H1 (cell line): ENCODE results near the gene LRRC26. TPM values are rescaled to one million over a fixed set of nuclear protein-coding genes. Genes with fewer than 3 reads are reported as not detected.

Experiments used
- CTCF ChIA-PET: fragments of 300-600 bp; sonication (Branson Sonifier 250); formaldehyde crosslinking; loops from one replicate; lab custom pipeline; 2021; ENCODE audit not compliant: partially characterized antibody; lab: Charles Lee
- POLR2A ChIA-PET: fragments of 300-600 bp; sonication (Branson Sonifier 250); formaldehyde crosslinking; loops from one replicate; lab custom pipeline; 2021; ENCODE audit warnings: inconsistent platforms; ENCODE audit not compliant: partially characterized antibody; lab: Charles Lee
- DNase-seq, 2 experiments: peaks; one replicate each; pipeline versions ENCODE4 v3.0.0 to v3.0.0-alpha.2; 2010 to 2022; ENCODE audit warnings: low spot score in 2 of 2, low read depth in 1 of 2, mixed read lengths in 1 of 2
- FAIRE-seq: peaks from 2 replicates; lab custom pipeline; 2011; peaks lifted over from hg19 to GRCh38; lab: Jason Lieb, UNC
- H2AFZ ChIP-seq: 2 replicates; pipeline ENCODE4 v1.8.1; 2012; ENCODE audit warnings: low read length, inconsistent platforms
- H2AK5ac ChIP-seq: 2 replicates; pipeline ENCODE4 v1.6.1; 2013; ENCODE audit warnings: low read depth, low read length
- H2BK120ac ChIP-seq: replicated peaks from 2 replicates; pipeline ENCODE3; 2013; ENCODE audit warnings: low read depth, low read length, inconsistent platforms
- H2BK12ac ChIP-seq: 2 replicates; pipeline ENCODE4 v1.6.1; 2013; ENCODE audit warnings: low read depth, low read length
- H2BK15ac ChIP-seq: 2 replicates; pipeline ENCODE4 v1.6.1; 2013; ENCODE audit warnings: low read length
- H2BK20ac ChIP-seq: 2 replicates; pipeline ENCODE4 v1.6.1; 2013; ENCODE audit warnings: low read length
- H2BK5ac ChIP-seq: 2 replicates; pipeline ENCODE4 v1.6.1; 2013; ENCODE audit warnings: low read depth, low read length
- H3K14ac ChIP-seq: 2 replicates; pipeline ENCODE4 v1.6.1; 2013; ENCODE audit warnings: inconsistent platforms; ENCODE audit not compliant: insufficient read length
- H3K18ac ChIP-seq: 2 replicates; pipeline ENCODE4 v1.6.1; 2013; ENCODE audit warnings: low read length; ENCODE audit errors: extremely low read depth
- H3K23ac ChIP-seq: 2 replicates; pipeline ENCODE4 v1.6.1; 2013; ENCODE audit warnings: inconsistent platforms; ENCODE audit not compliant: insufficient read length
- H3K23me2 ChIP-seq: 2 replicates; pipeline ENCODE4 v1.6.1; 2013; ENCODE audit warnings: low read depth, low read length
- H3K27ac ChIP-seq: 2 replicates; pipeline ENCODE4 v1.6.1; 2011; ENCODE audit warnings: low read depth, low read length, inconsistent platforms
- H3K27me3 ChIP-seq, 4 experiments: replicated peaks in 1 of 4; 1 replicate in 1 of 4; 2 replicates in 3 of 4; pipeline versions ENCODE4 v1.6.1 to v1.8.1; 2011 to 2013; ENCODE audit warnings: low read length in 3 of 4, mild to moderate bottlenecking in 3 of 4, inconsistent platforms in 2 of 4, mixed read lengths in 2 of 4, moderate library complexity in 1 of 4; ENCODE audit not compliant: control insufficient read depth in 3 of 4, insufficient read depth in 3 of 4; ENCODE audit errors: extremely low read depth in 1 of 4
- H3K36me3 ChIP-seq, 4 experiments: 2 replicates each; pipeline versions ENCODE4 v1.6.1 to v1.8.1; 2011 to 2013; ENCODE audit warnings: mild to moderate bottlenecking in 4 of 4, low read length in 3 of 4, moderate library complexity in 2 of 4, control low read depth in 1 of 4, inconsistent platforms in 1 of 4; ENCODE audit not compliant: insufficient read depth in 4 of 4, control insufficient read depth in 2 of 4
- H3K4ac ChIP-seq: replicated peaks from 2 replicates; pipeline ENCODE3; 2013; ENCODE audit warnings: low read length, low read depth, mixed read lengths, inconsistent platforms; ENCODE audit not compliant: insufficient read length
- H3K4me1 ChIP-seq, 4 experiments: replicated peaks in 1 of 4; 1 replicate in 1 of 4; 2 replicates in 3 of 4; pipeline versions ENCODE4 v1.6.1 to v1.8.1; 2011 to 2013; ENCODE audit warnings: low read length in 3 of 4, inconsistent platforms in 2 of 4, mixed read lengths in 1 of 4; ENCODE audit not compliant: insufficient read depth in 4 of 4, control insufficient read depth in 3 of 4
- H3K4me2 ChIP-seq, 2 experiments: 2 replicates each; pipeline versions ENCODE4 v1.6.1 to v1.8.1; 2011 to 2013; ENCODE audit warnings: low read depth in 2 of 2, low read length in 2 of 2, control low read depth in 1 of 2, inconsistent platforms in 1 of 2, mild to moderate bottlenecking in 1 of 2; ENCODE audit not compliant: insufficient read depth in 1 of 2
- H3K4me3 ChIP-seq, 4 experiments: fragments of 200-600, 300-600 bp in 1 of 4; sonication (generic), shearing (Covaris generic), sonication (Bioruptor Twin) in 1 of 4; 2 replicates each; pipeline versions ENCODE4 v1.5.1 to v1.8.1; 2011 to 2016; ENCODE audit warnings: low read length in 4 of 4, low read depth in 3 of 4, control low read depth in 2 of 4, inconsistent platforms in 2 of 4, mild to moderate bottlenecking in 2 of 4, mixed read lengths in 1 of 4, moderate library complexity in 1 of 4; ENCODE audit not compliant: insufficient read depth in 2 of 4; ENCODE audit errors: extremely low read depth in 1 of 4
- H3K56ac ChIP-seq: replicated peaks from 2 replicates; pipeline ENCODE3; 2013; ENCODE audit warnings: low read depth, mild to moderate bottlenecking, mixed read lengths, low read length, inconsistent platforms; ENCODE audit not compliant: insufficient read length
- H3K79me1 ChIP-seq: 2 replicates; pipeline ENCODE4 v1.6.1; 2013; ENCODE audit warnings: low read depth, low read length, control low read depth
- H3K79me2 ChIP-seq, 2 experiments: 2 replicates each; pipeline versions ENCODE4 v1.6.1 to v1.8.1; 2012 to 2013; ENCODE audit warnings: low read length in 2 of 2, mild to moderate bottlenecking in 2 of 2, inconsistent platforms in 1 of 2; ENCODE audit not compliant: insufficient read depth in 2 of 2, control insufficient read depth in 1 of 2
- H3K9ac ChIP-seq, 4 experiments: replicated peaks in 1 of 4; 1 replicate in 1 of 4; 2 replicates in 3 of 4; pipeline versions ENCODE4 v1.6.1 to v1.8.1; 2011 to 2013; ENCODE audit warnings: low read depth in 3 of 4, low read length in 3 of 4, control low read depth in 2 of 4, mild to moderate bottlenecking in 2 of 4, moderate library complexity in 2 of 4, inconsistent platforms in 1 of 4; ENCODE audit errors: extremely low read depth in 1 of 4
- H3K9me3 ChIP-seq, 2 experiments: 2 replicates each; pipeline versions ENCODE4 v1.6.1 to v1.8.1; 2012 to 2013; ENCODE audit warnings: mild to moderate bottlenecking in 2 of 2, moderate library complexity in 2 of 2, control low read depth in 1 of 2, inconsistent platforms in 1 of 2, low read depth in 1 of 2, low read length in 1 of 2, mixed read lengths in 1 of 2; ENCODE audit not compliant: insufficient read depth in 2 of 2
- H4K20me1 ChIP-seq, 2 experiments: replicated peaks in 1 of 2; 2 replicates each; pipeline versions ENCODE3 to v1.8.1; 2011 to 2013; ENCODE audit warnings: inconsistent platforms in 2 of 2, low read length in 2 of 2, mild to moderate bottlenecking in 1 of 2; ENCODE audit not compliant: insufficient read depth in 2 of 2, control insufficient read depth in 1 of 2
- H4K5ac ChIP-seq: 2 replicates; pipeline ENCODE4 v1.6.1; 2013; ENCODE audit warnings: low read length, low read depth, mixed read lengths, inconsistent platforms; ENCODE audit not compliant: insufficient read length
- H4K8ac ChIP-seq: 2 replicates; pipeline ENCODE4 v1.8.0; 2013; ENCODE audit warnings: mild to moderate bottlenecking, moderate library complexity, low read length, inconsistent platforms; ENCODE audit not compliant: insufficient read depth; ENCODE audit errors: extremely low read depth
- H4K91ac ChIP-seq: replicated peaks from 2 replicates; pipeline ENCODE3; 2013; ENCODE audit warnings: low read length, mixed read lengths, inconsistent platforms; ENCODE audit not compliant: insufficient read length
- ASH2L ChIP-seq: fragments of 200-600, 300-600 bp; sonication (generic); IDR thresholded peaks from one replicate; pipeline ENCODE4 v1.7.1; 2017; ENCODE audit warnings: low read length
- CBX8 ChIP-seq: fragments of 300-800, 300-1000 bp; sonication (generic); IDR thresholded peaks from 2 replicates; pipeline ENCODE4 v1.7.1; 2016; ENCODE audit warnings: low read depth, low read length, borderline replicate concordance
- CHD1 ChIP-seq: IDR thresholded peaks from 2 replicates; pipeline ENCODE4 v1.6.1; 2012; ENCODE audit warnings: low read depth, low read length, improper control_type of control experiment
- EGR1 ChIP-seq: IDR thresholded peaks from 2 replicates; pipeline ENCODE4 v1.6.1; 2011; ENCODE audit warnings: low read depth, low read length, borderline replicate concordance
- POU5F1 ChIP-seq: IDR thresholded peaks from 2 replicates; pipeline ENCODE4 v1.6.1; 2011; ENCODE audit warnings: low read depth, mild to moderate bottlenecking, low read length, moderate library complexity
- RXRA ChIP-seq: IDR thresholded peaks from 2 replicates; pipeline ENCODE4 v1.6.1; 2011; ENCODE audit warnings: low read depth, mild to moderate bottlenecking, low read length, moderate library complexity; ENCODE audit not compliant: insufficient read depth
- ZNF274 ChIP-seq: IDR thresholded peaks from 2 replicates; pipeline ENCODE4 v1.7.0; 2012; ENCODE audit warnings: low read length, borderline replicate concordance; ENCODE audit errors: extremely low read depth
- WGBS, 2 experiments: shearing (Covaris generic) in 1 of 2; methylation state at CpG; one replicate each; pipeline versions ENCODE4 v1.1.6 to v1.1.7; 2013 to 2015; ENCODE audit warnings: low lambda C conversion rate in 2 of 2, mixed read lengths in 2 of 2, inconsistent platforms in 1 of 2, low coverage in 1 of 2, missing lambda C conversion rate in 1 of 2; ENCODE audit not compliant: insufficient replicate concordance in 2 of 2, insufficient coverage in 1 of 2, insufficient read length in 1 of 2; ENCODE audit errors: extremely low coverage in 1 of 2, missing lambda C conversion rate in 1 of 2; 5-methylcytosine and 5-hydroxymethylcytosine counted together
- polyA plus RNA-seq, 7 experiments: library from polyadenylated mRNA; depleted of rRNA in 3 of 7; stranded (reverse) in 5 of 7; unstranded in 2 of 7; fragments of >200 nt in 5 of 7; fragments of 200-250 nt in 2 of 7; gene quantifications; 1 replicate in 5 of 7; 2 replicates in 1 of 7; 4 replicates in 1 of 7; pipeline versions ENCODE4 v1.2.1 to v1.2.3, GENCODE V29; 2011 to 2013; ENCODE audit warnings: missing spikeins in 2 of 7, mixed read lengths in 2 of 7
- total RNA-seq: library from RNA; stranded (reverse); fragmentation: NEBNext Ultra II Directional; extraction: Animal tissue kit (Norgen Biotek cat#: 25700); gene quantifications from 2 replicates; pipeline ENCODE4 v1.2.1, GENCODE V29; 2021

LRRC26 gene
- total and polyA plus RNA-seq, 2 of the 8 experiments (the other 6 are each of a cell fraction or from before 2014, with no cell fraction given), result 0.34 to 0.85 TPM

DNA sequence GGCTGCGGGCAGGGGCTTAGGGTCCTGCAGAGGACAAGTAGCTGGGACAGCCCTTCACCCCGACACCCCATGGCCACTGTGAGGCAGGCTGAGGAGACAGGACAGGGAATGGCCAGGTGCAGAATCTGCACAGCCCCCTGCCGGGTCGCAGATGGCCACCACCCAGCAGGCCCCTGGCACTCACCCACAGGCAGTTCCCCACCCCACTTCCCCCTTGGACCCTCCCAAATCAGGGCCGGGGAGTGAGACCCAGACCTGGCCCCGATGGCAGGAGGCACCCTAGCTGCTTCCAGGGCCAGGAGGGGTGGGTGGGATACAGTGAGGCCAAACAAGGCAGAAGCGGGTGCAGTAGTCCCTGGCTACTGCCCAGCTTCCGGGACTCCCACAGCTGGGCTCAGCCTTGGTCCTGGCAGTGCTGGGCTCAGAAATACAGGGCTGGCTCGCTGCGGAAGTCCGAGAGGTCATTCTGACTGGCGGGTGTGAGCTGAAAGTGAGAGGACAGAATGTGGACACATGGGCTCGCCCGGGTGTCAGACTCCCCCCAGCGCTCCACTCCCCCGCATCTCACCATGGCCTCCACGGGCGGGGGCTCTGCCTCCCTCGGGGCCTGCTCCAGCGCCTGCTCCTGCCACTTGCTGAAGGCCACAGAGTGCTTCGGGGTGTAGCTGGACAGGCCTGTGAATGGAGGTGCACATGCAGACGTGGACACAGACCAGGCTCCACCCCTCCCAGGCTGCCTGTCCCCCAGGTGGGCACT is 22.0 kb upstream of the LRRC26 start:
- Histone ChIP-seq H3K23ac (no peak overlapping the region), H4K5ac (no peak overlapping the region), H3K4me2 (no peak overlapping the region), H3K4me1 (peaks cover 0 to 34% (median 10%) of the 10 kb centered on the region in 4 experiments; a peak in 6 of 7 replicates), H3K23me2 (peaks cover 8% of the 10 kb centered on the region; the same call in 1 of the 2 replicates), H2BK5ac (no peak overlapping the region), H3K4me3 (no peak overlapping the region), H3K27me3 (no peaks in the 10 kb centered on the region), H3K79me1 (peaks cover 10% of the 10 kb centered on the region), H3K79me2 (peaks cover 0 to 27% of the 10 kb centered on the region in 2 experiments; a peak in 2 of 4 replicates), H2AK5ac (no peak overlapping the region)
- no peak for DNase-seq
- POLR2A ChIA-PET, result interaction anchor here (0.8 to 11.0 kb wide), 10 partner anchors 10 to 62 kb away, joined by 3 to 107 read pairs (median 4); partner anchors contain the start of genes NDOR1, RNF224, TMEM203 and TPRN
- TF ChIP-seq RXRA, result no peak
- no peak for TF ChIP-seq ZNF274
- no peak for TF ChIP-seq ASH2L
- no peak for TF ChIP-seq POU5F1
- no peak for TF ChIP-seq CHD1
- TF ChIP-seq EGR1, result no peak
- TF ChIP-seq CBX8, result no peak
- TF ChIP-seq, all 59 proteins: peak for 0
- Histone ChIP-seq H3K27ac (no peak overlapping the region), H3K14ac (no peak overlapping the region), H2BK20ac (no peak overlapping the region), H2BK12ac (no peak overlapping the region), H3K36me3 (peaks cover 0 to 4% (median 1%) of the 10 kb centered on the region in 4 experiments; a peak in 2 of 8 replicates), H4K20me1 (peaks cover 15 to 37% of the 10 kb centered on the region in 2 experiments), H4K8ac (no peak overlapping the region; the same call in 1 of the 2 replicates), H3K4ac (no peak overlapping the region), H3K18ac (no peak overlapping the region), H3K9ac (no peak overlapping the region), H3K9me3 (no peaks in the 10 kb centered on the region), H2BK120ac (no peak overlapping the region), H3K56ac (no peak overlapping the region), H4K91ac (no peak overlapping the region), H2AFZ (no peak overlapping the region), H2BK15ac (no peak overlapping the region)
- CTCF ChIA-PET, result interaction anchor here (1.1 to 14.0 kb wide), 7 partner anchors 7 to 61 kb away, joined by 3 to 204 read pairs (median 5); partner anchors contain the start of genes CYSRT1, LRRC26, RNF208 and RNF224
- FAIRE-seq, result no peak
- 93% methylated on average over 16 of the region's 22 CpGs; no CpG with 5 or more reads in 1 of the 2 experiments for WGBS, 2 experiments
